IPS-11a (cell line): ENCODE measurements around the gene SRP14.
A peak's percentile ranks its signal among the peaks of the same experiment; 100 is the strongest.
"Not testable (repeated sequence)": the region's sequence is repeated elsewhere in the genome, so short reads cannot be mapped to it uniquely, and the experiment has no call there.

Experiments used
- H3K4me3 ChIP-seq: one replicate; pipeline ENCODE4 v1.5.1; 2013; ENCODE audit warnings: low read depth, low read length, control low read depth

SRP14 gene, protein sequence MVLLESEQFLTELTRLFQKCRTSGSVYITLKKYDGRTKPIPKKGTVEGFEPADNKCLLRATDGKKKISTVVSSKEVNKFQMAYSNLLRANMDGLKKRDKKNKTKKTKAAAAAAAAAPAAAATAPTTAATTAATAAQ

DNA sequence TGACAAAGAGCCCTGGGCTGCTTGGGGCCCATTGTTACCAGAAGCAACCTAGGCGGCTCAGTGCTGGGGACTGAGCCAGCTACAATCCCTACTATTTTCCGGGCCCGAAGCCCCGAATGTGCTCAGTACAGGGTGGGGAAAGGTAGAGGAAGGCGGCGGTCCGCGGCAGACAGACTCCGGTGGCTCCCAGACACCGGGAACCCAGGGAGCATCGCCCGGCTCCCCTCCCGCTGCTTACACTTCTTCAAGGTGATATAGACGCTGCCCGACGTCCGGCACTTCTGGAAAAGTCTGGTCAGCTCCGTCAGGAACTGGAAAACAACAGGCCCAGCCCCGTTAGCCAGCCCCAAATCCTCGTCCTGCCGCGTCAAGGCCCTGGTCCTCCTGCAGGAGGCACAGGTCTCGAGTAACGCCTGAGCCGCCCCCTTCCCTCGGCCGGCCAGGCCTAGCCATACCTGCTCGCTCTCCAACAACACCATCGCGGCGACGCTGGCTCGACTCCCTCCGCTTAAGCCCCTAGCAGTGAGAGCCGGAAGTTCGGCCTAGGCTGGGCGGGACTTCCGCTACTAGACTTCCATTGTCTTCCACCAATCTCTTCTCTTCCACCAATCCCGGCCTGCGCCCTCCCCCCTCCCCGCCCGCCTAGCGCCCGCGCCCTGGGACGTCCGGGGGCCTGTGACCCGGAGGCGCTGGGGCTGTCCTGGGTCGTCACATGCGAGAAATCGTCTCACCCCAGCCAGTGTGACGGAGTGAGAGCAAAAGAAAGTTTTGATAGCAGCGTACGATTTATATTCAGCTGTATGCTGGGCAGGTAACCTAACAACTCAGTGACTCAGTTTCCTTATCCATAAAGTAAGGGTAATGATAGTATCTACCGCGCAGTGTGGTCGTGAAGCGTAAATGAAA lies at the start of gene SRP14:
SRP14 (minus strand) TSS at position 544 of the 906 bp plus-strand sequence; CDS start at position 479, 65 bp downstream.
- peak within 1 kb of the TSS; percentile 93 for H3K4me3 ChIP-seq

DNA sequence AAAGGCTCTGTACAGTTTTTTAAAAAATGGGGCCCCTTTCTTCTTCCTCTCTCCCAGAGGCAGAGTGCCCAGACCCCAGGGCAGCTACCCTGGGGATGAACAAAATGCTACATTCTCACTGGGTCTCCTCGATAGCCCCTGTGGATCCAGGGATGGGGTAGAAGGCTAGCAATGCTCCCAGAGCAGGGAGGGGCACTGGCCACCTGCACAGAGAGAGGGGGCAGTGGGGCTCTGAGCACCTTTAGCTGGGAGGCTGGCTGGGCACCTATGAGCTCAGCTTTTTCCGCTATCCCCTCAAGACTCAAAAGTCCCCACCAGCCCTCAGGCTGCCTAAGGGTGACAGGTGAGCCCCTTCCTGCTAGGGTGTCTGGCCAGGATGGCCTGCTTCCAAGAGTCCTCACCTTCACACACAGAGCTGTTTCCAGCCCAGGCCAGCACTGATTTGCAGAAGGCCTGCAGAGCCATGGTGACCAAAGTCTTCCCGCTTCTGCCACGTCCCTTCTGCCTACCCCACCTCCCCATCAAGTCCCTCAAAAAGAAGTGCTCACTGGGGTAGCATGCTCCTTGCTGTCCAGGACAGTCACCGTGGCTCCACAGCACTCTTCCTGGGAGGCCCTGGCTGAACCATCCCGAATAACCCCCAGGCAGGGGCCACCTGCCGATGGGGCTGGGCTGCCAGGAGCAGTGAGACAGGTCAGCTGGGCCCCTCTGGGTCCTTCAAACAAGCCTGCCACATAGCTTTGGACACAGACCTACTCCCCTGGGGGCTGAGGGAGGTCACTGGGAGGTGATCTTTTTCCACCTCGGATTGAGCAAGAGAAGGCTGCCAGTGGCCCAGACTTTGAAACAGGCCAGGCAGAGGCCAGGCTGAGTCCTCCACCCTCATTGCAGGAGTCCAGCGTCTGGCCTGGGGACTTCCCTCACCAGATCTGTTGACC lies 49.3 kb upstream of the SRP14 start:
- no peak overlapping the region for H3K4me3 ChIP-seq

DNA sequence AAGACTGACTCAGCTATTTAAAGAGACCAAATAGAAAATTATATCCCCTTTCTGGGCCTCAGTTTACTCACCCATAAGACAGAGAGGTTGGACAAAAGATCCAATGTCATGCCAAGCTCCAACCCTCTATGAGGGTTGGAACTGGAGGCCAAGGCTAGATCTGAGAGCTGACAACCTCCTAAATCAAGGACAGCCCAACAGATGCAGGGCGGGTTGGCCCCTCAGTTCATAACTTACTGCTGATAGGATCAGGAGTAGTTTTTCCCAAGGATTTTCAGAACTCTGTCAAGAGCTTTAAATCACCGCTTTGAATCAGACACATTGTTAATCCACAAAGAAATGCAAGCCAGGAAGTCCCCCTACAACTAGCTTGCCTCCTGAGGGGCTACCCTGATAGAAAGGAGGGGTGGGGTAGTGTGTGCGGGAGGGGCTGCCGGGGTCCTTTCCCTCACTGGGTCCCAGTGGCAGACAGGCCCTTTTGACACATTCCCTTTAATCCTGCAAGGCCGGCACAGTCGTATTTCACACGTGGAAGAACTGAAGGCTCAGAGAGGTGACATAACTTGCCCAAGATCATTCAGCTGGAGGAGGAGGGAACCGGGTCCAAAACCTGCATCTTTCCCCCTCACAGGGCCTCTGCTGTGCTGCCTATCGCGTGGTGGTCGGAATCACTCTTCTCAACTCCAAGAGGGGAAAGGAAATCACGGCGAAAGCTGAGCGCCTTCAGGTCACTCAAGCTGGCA lies 48.3 kb upstream of the SRP14 start:
- H3K4me3 ChIP-seq, result no peak overlapping the region

DNA sequence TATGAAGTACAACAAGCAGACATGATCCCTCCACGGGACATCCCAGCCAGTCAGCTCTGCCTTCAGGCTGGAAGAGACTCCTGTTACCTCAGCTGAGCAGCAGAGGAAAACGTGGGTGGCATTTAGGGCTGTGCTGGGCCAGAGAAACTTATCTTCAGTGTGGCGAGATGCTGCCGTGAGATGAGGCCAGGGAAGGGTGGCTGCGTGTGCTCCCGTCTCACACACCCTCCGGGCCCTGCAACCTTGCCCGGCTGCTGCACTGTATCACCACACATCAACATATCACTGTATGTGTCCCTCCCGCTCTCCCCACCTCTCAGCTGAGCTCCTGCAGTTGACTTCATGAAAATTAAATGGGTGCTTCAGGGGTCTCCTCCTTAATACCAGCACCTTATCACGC lies 46.3 kb upstream of the SRP14 start:
- no peak overlapping the region for H3K4me3 ChIP-seq

DNA sequence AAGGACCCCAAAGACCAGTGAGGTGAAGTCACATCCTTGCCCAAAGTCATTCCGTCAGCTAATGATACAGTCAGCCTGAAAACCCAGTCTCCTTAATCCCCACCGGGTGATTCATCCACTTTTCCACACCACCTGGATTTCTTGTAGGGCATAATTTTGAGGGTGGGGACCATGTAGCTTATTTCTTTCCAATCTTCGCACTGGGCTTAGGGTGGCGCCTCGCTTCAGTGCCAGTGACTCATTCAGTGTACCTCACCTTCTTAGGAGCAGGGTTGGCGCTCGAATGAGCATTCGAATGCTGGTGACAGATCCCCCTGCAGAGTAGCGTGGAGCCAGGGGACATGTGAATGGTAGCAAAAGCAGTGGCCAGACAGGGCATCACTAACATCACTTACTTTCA lies 45.7 kb upstream of the SRP14 start:
- H3K4me3 ChIP-seq, result no peak overlapping the region

DNA sequence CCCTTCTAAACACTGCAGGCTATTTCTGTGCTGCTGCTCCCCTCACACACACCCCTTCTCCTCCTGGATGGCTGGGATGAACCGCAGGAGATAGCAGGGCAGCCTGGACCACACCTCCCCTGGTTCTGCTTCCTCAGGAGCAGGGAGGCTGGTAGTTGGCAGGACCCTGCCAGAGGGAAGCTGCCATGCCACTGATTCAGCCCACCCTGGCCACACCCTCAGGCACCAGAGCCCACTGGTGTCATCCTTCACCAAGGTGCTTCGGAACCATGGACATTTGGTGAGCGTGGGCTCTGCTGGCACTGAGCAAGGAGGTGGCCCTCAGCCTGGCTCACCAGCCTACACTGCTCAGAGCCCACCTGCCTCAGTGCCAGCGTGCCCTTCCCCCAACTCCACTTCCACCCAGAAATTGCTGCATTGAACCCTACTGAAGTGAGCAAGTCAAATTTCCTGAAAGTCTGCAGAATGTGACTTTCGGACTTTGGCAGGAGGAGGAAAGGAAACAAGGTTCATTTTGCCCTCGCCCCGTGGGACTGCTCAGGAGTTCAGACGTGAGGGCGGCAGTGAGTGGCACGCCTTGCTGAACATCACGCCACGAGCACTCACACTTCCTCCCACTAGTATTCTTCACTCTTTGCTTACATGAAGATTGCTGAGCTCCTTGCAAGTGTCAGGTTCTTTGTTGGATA lies 43.4 kb upstream of the SRP14 start:
- H3K4me3 ChIP-seq, result no peak overlapping the region

DNA sequence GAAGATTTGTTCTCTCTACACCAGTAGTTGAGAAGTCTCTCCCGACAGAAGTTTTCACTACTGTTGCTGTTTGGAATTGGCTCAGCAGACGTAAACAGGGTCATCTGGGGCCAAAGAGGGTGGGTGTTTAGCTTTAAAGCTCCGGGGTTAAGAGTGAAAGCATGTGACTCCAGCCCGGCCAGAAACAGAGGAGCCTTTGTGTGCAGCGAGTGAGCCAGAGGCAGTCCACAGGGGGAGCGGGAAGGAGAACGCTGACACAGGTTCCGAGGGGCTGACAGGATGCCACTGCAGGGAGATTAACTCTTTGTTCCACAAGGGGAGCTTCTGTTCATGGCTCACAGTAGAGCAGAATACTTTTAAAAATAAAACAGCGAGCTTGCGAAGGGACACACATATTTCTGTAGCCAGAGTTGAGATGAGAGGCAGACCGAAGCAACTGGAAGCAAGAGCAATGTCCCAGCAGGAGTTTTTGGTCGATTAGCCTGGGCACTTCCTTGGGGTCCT lies 42.8 kb upstream of the SRP14 start:
- H3K4me3 ChIP-seq, result no peak overlapping the region

DNA sequence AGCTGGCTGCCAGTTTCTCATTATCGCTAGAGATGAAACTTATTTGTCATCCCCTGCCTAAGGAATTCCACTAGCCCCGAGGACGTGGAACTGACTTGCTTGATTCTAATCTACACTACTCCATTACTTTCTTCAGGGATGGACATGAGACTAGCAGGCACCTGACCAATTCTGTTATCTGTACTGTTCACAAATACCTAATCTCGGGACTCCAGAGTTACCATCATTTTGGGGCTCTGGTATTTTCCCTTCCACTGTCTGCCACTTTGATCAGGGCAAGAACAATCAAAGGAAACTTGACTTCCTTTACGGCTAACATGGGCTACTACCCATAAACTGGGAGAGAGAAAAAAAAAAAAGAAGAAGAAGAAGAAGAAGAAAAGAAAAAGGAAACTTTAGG lies 41.9 kb upstream of the SRP14 start:
- H3K4me3 ChIP-seq, result no peak overlapping the region

DNA sequence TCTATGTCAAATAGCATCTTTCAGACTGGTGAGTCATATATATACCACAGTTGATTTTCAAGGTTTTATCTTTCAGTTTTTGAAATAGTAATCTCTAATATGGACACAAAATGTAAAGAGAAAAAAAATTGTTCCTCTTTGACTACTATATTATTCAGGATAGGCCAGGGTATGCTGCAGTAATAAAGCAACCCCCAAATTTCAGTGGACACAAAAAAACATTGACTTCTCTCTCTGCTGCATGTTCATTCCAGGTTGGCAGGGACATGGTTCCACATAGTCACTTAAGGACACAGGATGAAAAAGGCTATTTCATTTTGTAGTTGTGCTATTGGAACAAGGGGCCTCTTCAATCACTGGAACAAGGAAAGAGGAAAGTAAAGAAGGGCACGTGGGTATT lies 41.1 kb upstream of the SRP14 start:
- no peak overlapping the region for H3K4me3 ChIP-seq

DNA sequence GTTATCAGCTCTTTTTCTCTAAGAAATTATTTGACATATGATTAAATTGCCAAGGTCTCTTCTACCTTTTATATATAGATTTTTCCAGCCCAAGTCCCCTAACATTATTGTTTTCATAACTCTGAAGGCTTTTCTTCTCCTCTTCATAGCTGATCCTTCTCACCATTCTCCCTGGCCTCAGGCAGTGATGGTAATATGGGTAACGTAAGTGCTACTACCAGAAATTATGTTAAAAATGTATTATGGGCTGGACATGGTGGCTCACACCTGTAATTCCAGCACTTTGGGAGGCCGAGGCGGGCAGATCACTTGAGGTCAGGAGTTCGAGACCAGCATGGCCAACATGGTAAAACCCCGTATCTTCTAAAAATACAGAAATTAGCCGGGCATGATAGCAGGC lies 40.5 kb upstream of the SRP14 start:
- no peak overlapping the region for H3K4me3 ChIP-seq

DNA sequence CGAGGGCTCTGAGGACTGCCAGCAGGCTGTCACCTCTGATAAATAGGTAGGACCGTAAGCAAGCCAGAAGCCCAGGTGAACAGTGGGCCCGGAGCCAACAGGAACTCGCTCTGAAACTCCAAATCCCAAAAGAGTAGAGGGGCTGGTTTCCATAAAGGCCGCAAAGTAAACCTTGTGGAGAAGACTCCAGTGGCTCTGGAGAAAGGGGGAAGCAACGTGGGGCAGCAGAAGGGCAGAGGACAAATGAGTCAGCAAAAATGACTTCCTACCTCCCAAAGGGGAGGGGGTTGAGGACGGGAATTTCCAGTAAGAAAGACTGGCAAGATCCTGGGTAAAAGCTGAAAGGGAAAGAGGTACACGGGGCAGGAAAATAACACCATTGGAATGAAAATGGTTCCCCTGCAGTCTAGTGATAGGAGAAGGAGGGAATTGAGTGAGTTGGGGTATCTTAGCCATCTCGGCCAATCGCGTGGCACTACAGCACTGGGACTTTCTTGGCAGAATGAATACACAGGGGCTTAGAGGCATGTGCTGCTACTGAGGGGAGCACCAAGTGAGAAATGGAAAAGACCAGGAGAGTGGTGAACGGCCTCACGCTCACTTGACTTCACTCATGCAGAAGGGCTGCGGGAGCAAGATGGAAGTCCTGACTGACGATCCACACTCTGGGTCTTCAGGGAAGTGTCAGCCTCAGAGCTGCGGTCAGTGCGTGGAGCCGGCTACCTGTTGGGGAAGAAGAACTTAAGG lies 36.5 kb upstream of the SRP14 start:
- H3K4me3 ChIP-seq, result no peak overlapping the region

DNA sequence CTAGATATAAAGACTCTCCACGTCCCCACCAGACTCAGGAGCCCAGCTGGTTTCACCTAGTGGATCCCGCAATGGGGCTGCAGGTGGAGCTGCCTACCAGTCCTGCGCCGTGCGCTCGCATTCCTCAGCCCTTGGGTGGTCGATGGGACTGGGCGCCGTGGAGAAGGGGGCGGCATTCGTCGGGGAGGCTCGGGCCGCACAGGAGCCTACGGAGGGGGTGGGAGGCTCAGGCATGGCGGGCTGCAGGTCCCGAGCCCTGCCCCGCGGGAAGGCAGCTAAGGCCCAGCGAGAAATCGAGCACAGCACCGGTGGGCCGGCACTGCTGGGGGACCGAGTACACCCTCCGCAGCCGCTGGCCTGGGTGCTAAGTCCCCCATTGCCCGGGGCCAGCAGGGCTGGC lies 35.7 kb upstream of the SRP14 start:
- H3K4me3 ChIP-seq, result not testable (repeated sequence)

DNA sequence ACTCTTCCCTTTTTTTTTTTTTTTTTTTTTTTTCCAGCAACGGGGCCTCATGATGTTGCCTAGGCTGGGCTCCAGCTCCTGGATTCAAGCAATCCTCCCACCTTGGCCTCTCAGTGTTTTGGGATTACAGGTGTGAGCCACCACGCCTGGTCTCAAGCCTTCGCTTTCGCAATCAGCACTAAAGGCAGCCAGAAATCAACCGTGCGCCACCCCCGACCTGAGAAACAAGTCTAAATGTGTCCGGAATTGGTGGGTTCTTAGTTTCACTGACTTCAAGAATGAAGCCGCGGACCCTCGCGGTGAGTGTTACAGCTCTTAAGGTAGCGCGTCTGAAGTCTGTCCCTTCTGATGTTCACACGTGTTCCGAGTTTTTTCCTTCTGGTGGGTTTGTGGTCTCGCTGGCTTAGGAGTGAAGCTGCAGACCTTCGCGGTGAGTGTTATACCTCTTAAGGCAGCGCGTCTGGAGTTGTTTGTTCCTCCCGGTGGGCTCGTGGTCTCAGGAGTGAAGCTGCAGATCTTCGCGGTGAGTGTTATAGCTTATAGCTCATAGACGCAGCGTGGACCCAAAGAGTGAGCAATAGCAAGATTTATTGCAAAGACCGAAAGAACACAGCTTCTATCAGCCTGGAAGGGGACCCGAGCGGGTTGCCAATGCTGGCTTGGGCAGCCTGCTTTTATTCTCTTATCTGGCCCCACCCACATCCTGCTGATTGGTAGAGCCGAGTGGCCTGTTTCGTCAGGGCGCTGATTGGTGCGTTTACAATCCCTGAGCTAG lies 34.9 kb upstream of the SRP14 start:
- H3K4me3 ChIP-seq, result not testable (repeated sequence)

DNA sequence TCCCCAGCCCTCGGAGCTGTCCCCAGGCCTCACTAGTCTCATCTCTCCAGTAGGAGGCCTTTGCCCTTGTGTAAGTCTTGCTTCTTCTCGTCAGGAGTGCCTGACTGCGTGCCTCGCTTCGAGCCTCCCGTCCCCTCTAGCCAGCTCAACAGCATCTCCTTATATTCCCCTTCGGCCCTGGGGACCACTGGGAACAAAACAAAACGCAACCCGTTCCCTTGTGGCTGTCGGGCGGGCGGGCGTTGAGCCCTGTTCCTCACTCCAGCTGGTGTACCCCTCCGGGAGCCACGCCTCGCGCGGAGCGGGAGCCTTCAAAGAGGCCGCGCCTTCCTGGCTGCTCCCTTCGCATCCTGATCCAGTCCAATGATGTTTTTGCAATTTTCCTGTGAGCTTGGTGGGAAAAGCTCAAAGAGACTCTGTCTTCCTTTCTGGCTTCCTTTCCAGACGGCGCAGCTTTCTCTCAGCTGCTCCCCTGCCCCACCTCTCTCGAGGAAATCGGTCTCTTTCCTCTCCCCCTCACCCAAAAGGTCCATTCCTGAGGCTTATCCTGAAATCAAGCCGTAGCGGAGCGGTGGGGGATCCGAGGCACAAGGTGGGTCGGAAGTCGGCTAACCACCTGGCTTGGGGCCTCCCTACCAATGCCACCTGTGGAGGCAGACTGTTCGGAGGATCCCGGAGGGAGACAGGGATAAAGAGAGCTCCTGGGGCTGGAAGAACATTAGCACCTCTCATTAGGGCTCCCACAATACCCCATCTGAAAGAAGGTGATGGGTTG lies 33.4 kb upstream of the SRP14 start:
- H3K4me3 ChIP-seq, result no peak overlapping the region

DNA sequence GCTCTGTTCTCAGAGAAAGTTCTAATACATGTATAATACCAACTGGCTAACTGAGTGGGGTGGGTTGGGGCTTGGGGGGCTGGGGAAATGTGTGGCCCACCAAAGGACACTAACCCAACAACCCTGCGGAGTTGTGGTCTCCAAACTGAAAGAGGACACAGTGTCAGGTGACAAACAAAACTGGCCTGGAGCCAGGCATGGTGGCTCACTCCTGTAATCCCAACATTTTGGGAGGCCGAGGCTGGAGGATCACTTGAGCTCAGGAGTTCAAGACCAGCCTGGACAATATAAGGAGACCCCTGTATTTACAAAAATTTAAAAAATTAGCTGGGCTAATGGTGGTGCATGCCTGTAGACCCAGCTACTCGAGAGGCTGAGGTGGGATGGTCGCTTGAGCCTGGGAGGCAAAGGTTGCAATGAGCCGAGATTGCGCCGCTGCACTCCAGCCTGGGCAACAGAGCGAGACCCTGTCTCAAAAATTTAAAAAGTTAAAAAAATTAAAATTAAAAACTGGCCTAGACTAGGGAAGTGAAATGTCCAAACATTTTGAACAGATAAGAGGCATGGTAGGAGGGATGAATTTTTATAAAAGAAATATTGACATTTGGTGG lies 31.7 kb upstream of the SRP14 start:
- no peak overlapping the region for H3K4me3 ChIP-seq

DNA sequence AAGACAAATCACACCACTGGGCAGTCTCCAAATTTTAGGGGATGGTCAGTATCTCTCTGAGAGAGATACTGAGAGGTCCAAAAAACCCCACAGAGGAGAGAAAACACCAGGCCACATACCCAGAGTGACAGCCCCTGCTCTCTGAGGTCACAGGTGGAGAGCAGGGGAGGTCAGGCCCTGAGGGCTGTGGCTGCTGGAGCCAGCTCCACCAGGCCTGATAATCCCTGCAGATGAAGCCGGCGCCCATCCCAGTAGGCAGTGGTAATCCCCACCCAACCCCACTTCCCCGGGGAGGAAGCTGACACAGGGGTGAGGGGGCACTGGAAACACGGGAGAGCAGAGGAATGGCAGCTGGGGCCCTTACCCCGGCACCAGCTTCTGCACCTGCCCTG lies 31.2 kb upstream of the SRP14 start:
- H3K4me3 ChIP-seq, result no peak overlapping the region
